Pancreas (tissue), 10 donors: Measurements from ENCODE around the gene NT5C1B. TPM values are rescaled to one million over a fixed set of nuclear protein-coding genes. Genes with fewer than 3 reads are reported as not detected.

Experiments used
- ATAC-seq, 4 donors: fragments of 200-7000 bp; cut with Tn5 transposase; one replicate each; pipeline versions ENCODE4 v1.8.0 to v1.9.1; 2020; ENCODE audit warnings: mild to moderate bottlenecking in 4 of 4, moderate library complexity in 4 of 4
- DNase-seq, 6 donors: peaks; one replicate each; pipeline ENCODE4 v3.0.0-alpha.2; 2020
- FAIRE-seq: peaks from 2 replicates; lab custom pipeline; 2012; peaks lifted over from hg19 to GRCh38; lab: Jason Lieb, UNC
- H3K27ac ChIP-seq, 4 donors: fragments of 200-600 bp; sonication (generic); 1 replicate in 3 of 4; 2 replicates in 1 of 4; pipeline versions ENCODE4 v1.5.0 to v1.8.0; 2020
- H3K27me3 ChIP-seq, 4 donors: fragments of 200-600 bp; one replicate each; pipeline ENCODE4 v1.8.0; 2021
- H3K36me3 ChIP-seq, 3 donors: fragments of 200-600 bp; sonication (generic) in 1 of 3; one replicate each; pipeline versions ENCODE4 v1.5.0 to v1.8.0; 2020 to 2021
- H3K4me1 ChIP-seq, 3 donors: fragments of 200-600 bp; one replicate each; pipeline ENCODE4 v1.8.0; 2021
- H3K4me3 ChIP-seq, 4 donors: fragments of 200-600 bp; sonication (generic) in 2 of 4; one replicate each; pipeline versions ENCODE4 v1.5.0 to v1.8.0; 2020 to 2021
- H3K9me3 ChIP-seq, 4 donors: fragments of 200-600 bp; one replicate each; pipeline ENCODE4 v1.8.0; 2021
- WGBS, 2 donors: extraction: QIAGEN DNeasy Blood & Tissue Kit; methylation state at CpG; one replicate each; pipeline ENCODE4 v1.1.7; 2013; 5-methylcytosine and 5-hydroxymethylcytosine counted together
- intact Hi-C, 3 donors: fragments of 100-400 bp; cut with DNase I; formaldehyde crosslinking; loops; one replicate each; pipeline versions ENCODE4 v1.11.1 to v1.14.2; 2022
- polyA plus RNA-seq, 2 donors: library from polyadenylated mRNA; stranded (reverse); fragments of 200-250 nt; gene quantifications; one replicate each; pipeline ENCODE4 v1.2.3, GENCODE V29; 2013
- total RNA-seq, 6 donors: library from RNA; stranded (reverse); fragmentation: NEBNext Ultra II Directional in 4 of 6; extraction: Animal tissue kit (Norgen Biotek cat#: 25700) in 4 of 6; gene quantifications; one replicate each; pipeline versions ENCODE4 v1.2.1 to v1.2.4, GENCODE V29; 2021 to 2023
- TF ChIP-seq, protein P1 (sequence below), 4 donors: fragments of 200-600 bp; sonication (generic) in 3 of 4; IDR thresholded peaks; one replicate each; pipeline versions ENCODE4 v1.5.0 to v1.8.0; 2021; ENCODE audit warnings: antibody characterized with exemption in 4 of 4
- donor health status: healthy with polysubstance abuse.
- donor health status: DM: no; HTN: no; CAD: no; lungs with moderate emphysema.
- donor health status: DM: no; HTN: no; CAD: no.
- donor health status: control.
- donor health status: control.
- donor health status: Bipolar disorder and iron deficiency.
- donor health status: DM: yes; HTN: yes; CAD: no.
- donor health status: DM: no; HTN: no; CAD: no.
- donor health status: DM: no; HTN: no; CAD: no.
- donor health status: DM: yes; HTN: yes; CAD: no.

Gene NT5C1B
- total and polyA plus RNA-seq, 8 donors, result 0.05 TPM; not detected in 7

DNA sequence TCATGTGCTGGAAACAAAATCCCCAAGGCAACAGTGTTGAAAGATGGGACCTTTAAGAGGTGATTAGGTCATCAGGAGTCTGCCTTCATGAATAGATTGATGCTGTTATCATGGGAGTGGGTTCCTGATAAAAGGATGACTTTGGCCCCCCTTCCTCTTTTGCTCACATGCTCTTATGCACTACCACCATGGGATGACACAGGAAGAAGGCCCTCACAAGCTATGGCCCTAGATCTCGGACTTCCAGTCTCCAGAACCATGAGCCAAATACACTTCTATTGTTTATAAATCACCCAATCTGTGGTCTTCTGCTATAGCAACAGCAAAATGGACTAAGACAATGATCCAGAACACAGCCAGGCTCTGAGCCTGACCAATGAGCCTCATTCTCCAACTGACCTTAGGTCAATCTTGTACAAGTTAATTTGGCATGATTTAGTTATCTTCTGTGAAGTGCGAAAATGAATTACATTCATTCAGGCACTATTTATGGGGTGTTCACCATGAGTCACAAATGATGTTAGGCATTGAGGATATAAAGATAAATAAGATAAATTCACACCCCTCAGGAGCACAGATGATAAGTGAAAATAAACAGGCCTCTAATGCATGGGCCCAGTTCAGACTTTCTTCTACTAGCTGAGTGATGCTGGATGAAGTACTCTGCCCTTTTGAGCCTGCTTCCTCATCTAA, 37.7 kb upstream of the NT5C1B start:
- no peak overlapping the region for H3K4me3 ChIP-seq
- FAIRE-seq (no peak), ATAC-seq (no peak), DNase-seq (no peak)
- intact Hi-C loops, result no loop called here
- H3K27me3 ChIP-seq, result no peaks in the 10 kb centered on the region
- H3K9me3 ChIP-seq, result no peaks in the 10 kb centered on the region
- H3K4me1 ChIP-seq, result no peaks in the 10 kb centered on the region
- no peak overlapping the region for H3K27ac ChIP-seq
- TF ChIP-seq, protein P1, sequence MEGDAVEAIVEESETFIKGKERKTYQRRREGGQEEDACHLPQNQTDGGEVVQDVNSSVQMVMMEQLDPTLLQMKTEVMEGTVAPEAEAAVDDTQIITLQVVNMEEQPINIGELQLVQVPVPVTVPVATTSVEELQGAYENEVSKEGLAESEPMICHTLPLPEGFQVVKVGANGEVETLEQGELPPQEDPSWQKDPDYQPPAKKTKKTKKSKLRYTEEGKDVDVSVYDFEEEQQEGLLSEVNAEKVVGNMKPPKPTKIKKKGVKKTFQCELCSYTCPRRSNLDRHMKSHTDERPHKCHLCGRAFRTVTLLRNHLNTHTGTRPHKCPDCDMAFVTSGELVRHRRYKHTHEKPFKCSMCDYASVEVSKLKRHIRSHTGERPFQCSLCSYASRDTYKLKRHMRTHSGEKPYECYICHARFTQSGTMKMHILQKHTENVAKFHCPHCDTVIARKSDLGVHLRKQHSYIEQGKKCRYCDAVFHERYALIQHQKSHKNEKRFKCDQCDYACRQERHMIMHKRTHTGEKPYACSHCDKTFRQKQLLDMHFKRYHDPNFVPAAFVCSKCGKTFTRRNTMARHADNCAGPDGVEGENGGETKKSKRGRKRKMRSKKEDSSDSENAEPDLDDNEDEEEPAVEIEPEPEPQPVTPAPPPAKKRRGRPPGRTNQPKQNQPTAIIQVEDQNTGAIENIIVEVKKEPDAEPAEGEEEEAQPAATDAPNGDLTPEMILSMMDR (IDR thresholded peaks at IDR 0.05), result no peak
- no peaks in the 10 kb centered on the region for H3K36me3 ChIP-seq
- WGBS, 2 donors, result 93 to 98% methylated on average over 2 of the region's 2 CpGs

DNA sequence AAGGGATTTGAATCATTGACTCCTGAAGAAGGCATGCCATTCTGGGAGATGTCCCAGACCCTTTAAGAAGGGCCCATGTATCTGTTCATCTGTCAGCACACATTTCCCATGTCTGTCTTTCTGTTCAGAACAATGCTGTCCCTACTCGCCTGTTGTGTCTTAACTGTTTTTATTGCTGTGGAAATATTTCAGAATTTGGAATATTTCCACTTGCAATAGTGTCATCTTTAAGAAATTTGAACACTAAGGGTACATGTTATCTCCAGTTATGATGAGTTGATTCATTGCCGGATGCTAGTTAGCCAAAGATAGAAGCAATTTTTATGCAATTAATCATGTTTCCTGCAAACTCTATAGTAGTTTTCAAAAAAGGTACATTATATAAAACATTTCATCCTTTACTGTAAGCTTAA, 36.9 kb upstream of the NT5C1B start:
- Histone ChIP-seq H3K9me3 (no peaks in the 10 kb centered on the region), H3K27ac (no peak overlapping the region), H3K4me3 (no peak overlapping the region), H3K27me3 (no peaks in the 10 kb centered on the region), H3K36me3 (no peaks in the 10 kb centered on the region), H3K4me1 (peaks cover 0 to 3% (median 0%) of the 10 kb centered on the region in 3 donors)
- DNase-seq (no peak), ATAC-seq (no peak), FAIRE-seq (no peak)
- TF ChIP-seq, protein P1 (IDR thresholded peaks at IDR 0.05), result no peak
- 81 to 95% methylated on average over 2 of the region's 2 CpGs for whole genome bisulfite sequencing, 2 donors
- intact Hi-C loops, result no loop called here

DNA sequence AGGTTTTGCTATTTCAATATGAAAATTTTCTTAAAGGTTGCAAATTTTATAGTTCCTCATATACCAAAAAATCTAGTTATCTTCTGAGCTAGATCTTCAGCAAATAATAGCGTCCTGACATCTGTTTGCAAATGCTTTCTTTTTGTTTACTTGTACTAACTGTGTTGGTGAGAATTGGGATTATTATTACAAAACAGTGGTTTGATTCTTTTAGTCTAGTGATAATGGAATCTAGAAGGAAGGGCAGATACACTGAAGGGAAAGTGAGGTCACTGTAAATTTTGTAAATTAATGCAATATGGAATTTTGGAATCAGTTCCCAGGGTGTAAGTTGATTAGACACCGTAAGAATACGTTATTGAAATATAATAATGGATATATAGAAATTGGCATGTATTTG, 36.2 kb upstream of the NT5C1B start:
- FAIRE-seq (no peak), ATAC-seq (no peak), DNase-seq (no peak)
- WGBS, 2 donors, result 72 to 89% methylated on average over 3 of the region's 3 CpGs
- Histone ChIP-seq H3K9me3 (no peaks in the 10 kb centered on the region), H3K27me3 (no peaks in the 10 kb centered on the region), H3K4me3 (no peak overlapping the region), H3K4me1 (peaks cover 0 to 10% (median 0%) of the 10 kb centered on the region in 3 donors), H3K27ac (no peak overlapping the region), H3K36me3 (no peaks in the 10 kb centered on the region)
- TF ChIP-seq, protein P1 (IDR thresholded peaks at IDR 0.05), result no peak
- intact Hi-C loops, result no loop called here

DNA sequence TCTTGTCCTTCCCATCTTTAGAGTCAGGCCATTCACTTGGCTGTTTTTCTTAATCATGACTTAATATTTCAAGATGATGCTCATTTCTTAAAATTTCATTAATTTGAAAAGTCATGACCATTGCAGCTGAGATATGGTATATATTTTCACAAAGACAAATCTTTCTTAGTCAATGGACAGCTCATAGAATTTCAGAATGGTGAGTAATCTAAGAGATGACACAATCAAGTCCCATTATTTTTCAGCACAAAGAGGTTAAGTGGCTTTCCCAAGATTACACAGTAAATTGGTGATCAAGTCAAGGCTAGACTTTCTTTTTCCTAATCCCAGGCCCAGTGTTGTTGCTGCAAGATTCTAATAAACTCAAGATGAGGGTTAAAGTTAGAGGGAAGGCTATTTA, 34.4 kb upstream of the NT5C1B start:
- Histone ChIP-seq H3K36me3 (no peaks in the 10 kb centered on the region), H3K27ac (no peak overlapping the region), H3K4me1 (peaks cover 0 to 13% (median 0%) of the 10 kb centered on the region in 3 donors), H3K27me3 (no peaks in the 10 kb centered on the region), H3K9me3 (no peaks in the 10 kb centered on the region), H3K4me3 (no peak overlapping the region)
- TF ChIP-seq, protein P1 (IDR thresholded peaks at IDR 0.05), result no peak
- no peak for DNase-seq
- FAIRE-seq, result no peak
- intact Hi-C loops, result no loop called here
- ATAC-seq, result no peak

DNA sequence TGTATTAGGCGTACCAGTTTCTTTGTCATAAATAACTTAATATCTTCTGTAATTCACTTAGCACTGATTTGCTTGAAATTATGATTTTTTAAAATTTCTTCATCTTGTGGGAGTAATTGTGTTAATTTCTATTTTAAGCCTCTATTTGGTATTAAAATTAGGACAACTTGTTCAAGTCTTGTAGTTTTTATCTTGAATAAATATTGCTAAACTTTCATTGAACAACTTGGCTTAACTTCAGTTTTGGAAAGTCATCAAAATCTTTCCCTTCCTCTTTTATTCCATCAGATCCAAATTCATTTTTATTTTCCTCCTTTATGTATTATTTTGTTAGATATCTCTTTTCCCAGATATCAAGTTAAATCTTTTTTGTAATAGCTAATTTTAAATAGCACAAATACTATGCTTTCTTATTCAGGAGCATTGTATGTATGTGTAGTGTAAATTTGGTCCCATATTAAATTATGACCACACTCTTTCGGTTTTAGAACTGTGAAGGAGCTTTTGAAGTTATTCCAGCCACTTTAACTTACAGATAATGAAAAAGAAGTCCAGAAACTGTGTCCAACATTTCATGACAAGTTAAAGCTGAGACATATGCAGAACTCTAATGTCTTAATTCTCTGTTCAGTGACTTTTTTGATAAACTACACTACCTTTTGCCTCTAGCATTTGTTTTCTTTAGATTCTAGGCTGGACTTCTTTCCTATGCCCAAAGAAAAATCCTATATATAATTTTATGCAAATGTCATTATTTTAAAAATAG, 31.7 kb upstream of the NT5C1B start:
- Histone ChIP-seq H3K4me3 (no peak overlapping the region), H3K36me3 (no peaks in the 10 kb centered on the region), H3K4me1 (peaks cover 0 to 13% (median 0%) of the 10 kb centered on the region in 3 donors), H3K9me3 (no peaks in the 10 kb centered on the region), H3K27ac (no peak overlapping the region), H3K27me3 (no peaks in the 10 kb centered on the region)
- DNase-seq (no peak), FAIRE-seq (no peak), ATAC-seq (peak in 1 of 4 donors; percentile 48)
- 66 to 75% methylated on average over 2 of the region's 2 CpGs for WGBS, 2 donors
- TF ChIP-seq, protein P1 (IDR thresholded peaks at IDR 0.05), result no peak
- intact Hi-C loops, result no loop called here
